ENCODE data around the gene RGS6. TPM values are rescaled to one million over a fixed set of nuclear protein-coding genes. Genes with fewer than 3 reads are reported as not detected.

RGS6 gene
- total RNA-seq, 1 donor from 2014 or later, result 5.2 TPM

GRCh38 chr14:71942904-71943694 is 10.9 kb downstream of the RGS6 start:
- Histone ChIP-seq H3K27me3 (ENCODE audit: control insufficient read depth in 3 of 3, insufficient read depth in 3 of 3, low read length in 3 of 3) (no peaks in the 10 kb centered on the region), H3K4me1 (ENCODE audit: control insufficient read depth in 3 of 3, insufficient read depth in 3 of 3, low read length in 3 of 3) (no peaks in the 10 kb centered on the region), H3K36me3 (ENCODE audit: control insufficient read depth in 3 of 3, insufficient read depth in 3 of 3, low read length in 3 of 3) (no peaks in the 10 kb centered on the region), H3K27ac (ENCODE audit: low read depth, low read length) (no peak overlapping the region), H3K9ac (ENCODE audit: low read depth in 1 of 3, low read length in 3 of 3) (no peak overlapping the region), H3K9me3 (ENCODE audit: control insufficient read depth in 3 of 3, low read length in 3 of 3) (no peaks in the 10 kb centered on the region), H3K4me3 (ENCODE audit: low read length in 3 of 3) (no peak overlapping the region)

DNA sequence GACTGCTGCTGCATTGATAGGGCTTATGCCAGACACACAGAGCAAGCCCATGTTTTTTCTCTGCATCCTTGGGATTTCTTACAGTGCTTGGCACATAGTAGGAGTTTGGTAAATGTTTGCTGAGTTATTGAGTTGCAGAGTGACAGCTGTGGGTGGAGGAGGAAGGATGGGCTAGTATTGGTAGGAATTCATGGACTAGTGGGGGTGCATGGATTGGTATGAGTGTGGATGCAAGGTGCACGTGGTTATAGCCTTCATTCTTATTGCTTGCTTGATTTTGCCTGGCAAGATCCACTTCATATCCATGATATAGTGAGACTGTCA is 11.4 kb downstream of the RGS6 start:
- no peaks in the 10 kb centered on the region for H3K36me3 ChIP-seq (ENCODE audit: control insufficient read depth in 3 of 3, insufficient read depth in 3 of 3, low read length in 3 of 3)
- no peak overlapping the region for H3K9ac ChIP-seq (ENCODE audit: low read depth in 1 of 3, low read length in 3 of 3)
- no peaks in the 10 kb centered on the region for H3K9me3 ChIP-seq (ENCODE audit: control insufficient read depth in 3 of 3, low read length in 3 of 3)
- no peaks in the 10 kb centered on the region for H3K4me1 ChIP-seq (ENCODE audit: control insufficient read depth in 3 of 3, insufficient read depth in 3 of 3, low read length in 3 of 3)
- H3K27ac ChIP-seq (ENCODE audit: low read depth, low read length), result no peak overlapping the region
- H3K4me3 ChIP-seq (ENCODE audit: low read length in 3 of 3), result no peak overlapping the region
- H3K27me3 ChIP-seq (ENCODE audit: control insufficient read depth in 3 of 3, insufficient read depth in 3 of 3, low read length in 3 of 3), result no peaks in the 10 kb centered on the region

GRCh38 chr14:71947947-71948500 is 15.8 kb downstream of the RGS6 start:
- H3K9me3 ChIP-seq (ENCODE audit: control insufficient read depth in 3 of 3, low read length in 3 of 3), result no peaks in the 10 kb centered on the region
- H3K4me3 ChIP-seq (ENCODE audit: low read length in 3 of 3), result no peak overlapping the region
- H3K4me1 ChIP-seq (ENCODE audit: control insufficient read depth in 3 of 3, insufficient read depth in 3 of 3, low read length in 3 of 3), result no peaks in the 10 kb centered on the region
- no peak overlapping the region for H3K9ac ChIP-seq (ENCODE audit: low read depth in 1 of 3, low read length in 3 of 3)
- H3K27ac ChIP-seq (ENCODE audit: low read depth, low read length), result no peak overlapping the region
- H3K36me3 ChIP-seq (ENCODE audit: control insufficient read depth in 3 of 3, insufficient read depth in 3 of 3, low read length in 3 of 3), result no peaks in the 10 kb centered on the region
- no peaks in the 10 kb centered on the region for H3K27me3 ChIP-seq (ENCODE audit: control insufficient read depth in 3 of 3, insufficient read depth in 3 of 3, low read length in 3 of 3)

DNA sequence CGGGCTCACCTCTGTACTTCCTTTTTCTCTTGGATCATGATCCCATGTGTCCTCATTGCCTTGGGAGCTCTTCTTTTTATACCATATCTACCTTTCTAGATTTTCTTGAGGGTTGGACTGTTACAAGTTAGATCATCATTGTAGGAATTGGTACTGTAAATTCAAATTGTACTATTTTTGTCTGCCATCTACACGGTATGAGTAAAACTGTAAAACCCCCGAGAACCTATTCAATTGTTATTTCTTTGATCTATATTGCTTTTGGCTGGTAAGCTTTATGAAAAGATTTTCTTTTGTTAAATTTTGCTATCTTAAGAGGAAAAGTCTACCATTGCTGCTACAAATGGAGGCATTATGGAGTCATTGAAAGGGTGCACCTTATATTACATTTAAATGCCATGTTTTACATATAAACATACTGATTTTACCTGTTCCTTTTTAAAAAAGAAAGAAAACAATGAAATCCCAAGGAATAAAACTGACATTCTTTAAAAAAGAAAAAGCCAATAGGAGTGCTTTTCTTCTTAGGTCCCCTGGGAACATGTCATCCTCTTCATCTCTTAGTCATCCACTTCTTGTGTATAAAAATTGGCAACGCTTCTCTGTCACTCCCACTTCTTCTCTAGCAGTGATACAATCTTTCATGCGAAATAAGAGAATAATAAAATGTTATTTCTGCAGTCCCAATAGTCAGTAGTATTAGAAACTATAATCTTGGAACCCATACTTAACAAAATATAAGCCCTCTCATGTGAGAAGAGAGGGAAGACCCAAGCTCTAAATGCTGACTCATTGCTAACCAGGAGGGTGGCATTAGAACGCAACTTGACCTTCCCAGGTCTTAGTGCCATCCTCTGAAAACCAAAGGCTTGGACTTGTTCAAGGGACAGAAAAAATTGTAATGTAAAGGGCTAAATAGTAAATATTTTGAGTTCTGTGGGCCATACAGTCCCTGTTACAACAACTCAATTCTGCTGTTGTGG is 20.4 kb downstream of the RGS6 start:
- Histone ChIP-seq H3K4me3 (ENCODE audit: low read length in 3 of 3) (no peak overlapping the region), H3K4me1 (ENCODE audit: control insufficient read depth in 3 of 3, insufficient read depth in 3 of 3, low read length in 3 of 3) (no peaks in the 10 kb centered on the region), H3K27ac (ENCODE audit: low read depth, low read length) (no peak overlapping the region), H3K9ac (ENCODE audit: low read depth in 1 of 3, low read length in 3 of 3) (no peak overlapping the region), H3K27me3 (ENCODE audit: control insufficient read depth in 3 of 3, insufficient read depth in 3 of 3, low read length in 3 of 3) (no peaks in the 10 kb centered on the region), H3K36me3 (ENCODE audit: control insufficient read depth in 3 of 3, insufficient read depth in 3 of 3, low read length in 3 of 3) (no peaks in the 10 kb centered on the region), H3K9me3 (ENCODE audit: control insufficient read depth in 3 of 3, low read length in 3 of 3) (peaks cover 0 to 2% (median 0%) of the 10 kb centered on the region in 3 donors)

- Histone ChIP-seq H3K9ac (ENCODE audit: low read depth in 1 of 3, low read length in 3 of 3) (no peak overlapping the region), H3K4me3 (ENCODE audit: low read length in 3 of 3) (no peak overlapping the region), H3K36me3 (ENCODE audit: control insufficient read depth in 3 of 3, insufficient read depth in 3 of 3, low read length in 3 of 3) (no peaks in the 10 kb centered on the region), H3K9me3 (ENCODE audit: control insufficient read depth in 3 of 3, low read length in 3 of 3) (peaks cover 0 to 2% (median 0%) of the 10 kb centered on the region in 3 donors), H3K4me1 (ENCODE audit: control insufficient read depth in 3 of 3, insufficient read depth in 3 of 3, low read length in 3 of 3) (no peaks in the 10 kb centered on the region), H3K27ac (ENCODE audit: low read depth, low read length) (no peak overlapping the region), H3K27me3 (ENCODE audit: control insufficient read depth in 3 of 3, insufficient read depth in 3 of 3, low read length in 3 of 3) (no peaks in the 10 kb centered on the region)
Observed at GRCh38 chr14:71956920-71957563, 24.8 kb downstream of the RGS6 start.

- Histone ChIP-seq H3K36me3 (ENCODE audit: control insufficient read depth in 3 of 3, insufficient read depth in 3 of 3, low read length in 3 of 3) (no peaks in the 10 kb centered on the region), H3K9ac (ENCODE audit: low read depth in 1 of 3, low read length in 3 of 3) (no peak overlapping the region), H3K27me3 (ENCODE audit: control insufficient read depth in 3 of 3, insufficient read depth in 3 of 3, low read length in 3 of 3) (no peaks in the 10 kb centered on the region), H3K4me1 (ENCODE audit: control insufficient read depth in 3 of 3, insufficient read depth in 3 of 3, low read length in 3 of 3) (no peaks in the 10 kb centered on the region), H3K9me3 (ENCODE audit: control insufficient read depth in 3 of 3, low read length in 3 of 3) (peaks cover 0 to 2% (median 0%) of the 10 kb centered on the region in 3 donors), H3K27ac (ENCODE audit: low read depth, low read length) (no peak overlapping the region), H3K4me3 (ENCODE audit: low read length in 3 of 3) (no peak overlapping the region)
Observed at GRCh38 chr14:71959055-71959454, 26.8 kb downstream of the RGS6 start.

DNA sequence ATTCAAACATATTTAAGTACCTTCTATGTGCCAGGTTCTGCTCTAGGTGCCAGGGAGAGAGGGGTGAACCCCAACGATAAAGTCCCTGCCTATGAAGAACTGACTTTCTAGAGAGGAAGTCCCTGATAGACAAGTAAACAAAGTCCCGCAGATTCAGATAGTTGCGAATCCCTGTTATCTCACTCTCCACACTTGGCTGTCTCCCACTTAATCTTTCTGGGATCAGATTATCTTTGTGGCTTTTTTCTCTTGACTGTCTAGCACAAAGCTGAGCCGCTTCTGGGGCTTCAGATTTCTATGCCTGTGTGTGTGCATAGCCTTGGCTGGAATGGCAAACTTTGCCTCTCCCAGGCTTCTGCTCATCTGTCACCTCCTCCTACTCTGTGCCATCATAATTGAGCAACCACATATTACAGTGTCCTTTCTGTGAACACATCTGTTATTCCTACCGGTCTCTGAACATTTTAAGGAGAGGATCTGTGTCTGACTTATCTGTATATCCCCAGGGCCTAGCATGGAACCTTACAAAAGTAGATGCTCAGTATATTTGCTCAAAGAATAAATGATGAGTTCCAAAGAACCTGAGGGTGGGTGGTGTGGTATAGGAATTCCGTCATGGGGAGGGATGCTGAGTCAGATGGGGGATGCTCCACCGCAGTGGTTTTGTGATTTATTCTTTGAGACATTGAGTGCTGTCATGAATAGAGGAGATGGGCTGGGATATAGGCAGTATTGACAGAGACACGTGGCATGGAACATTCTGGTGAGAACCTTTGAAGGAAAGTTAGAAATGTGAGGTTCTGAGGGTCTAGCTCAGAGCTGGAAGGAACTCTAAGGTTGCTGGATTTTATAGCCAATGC is 28.5 kb downstream of the RGS6 start:
- Histone ChIP-seq H3K4me1 (ENCODE audit: control insufficient read depth in 3 of 3, insufficient read depth in 3 of 3, low read length in 3 of 3) (no peaks in the 10 kb centered on the region), H3K27ac (ENCODE audit: low read depth, low read length) (no peak overlapping the region), H3K9me3 (ENCODE audit: control insufficient read depth in 3 of 3, low read length in 3 of 3) (peaks cover 0 to 2% (median 0%) of the 10 kb centered on the region in 3 donors), H3K4me3 (ENCODE audit: low read length in 3 of 3) (no peak overlapping the region), H3K36me3 (ENCODE audit: control insufficient read depth in 3 of 3, insufficient read depth in 3 of 3, low read length in 3 of 3) (no peaks in the 10 kb centered on the region), H3K9ac (ENCODE audit: low read depth in 1 of 3, low read length in 3 of 3) (no peak overlapping the region), H3K27me3 (ENCODE audit: control insufficient read depth in 3 of 3, insufficient read depth in 3 of 3, low read length in 3 of 3) (no peaks in the 10 kb centered on the region)

- Histone ChIP-seq H3K27me3 (ENCODE audit: control insufficient read depth in 3 of 3, insufficient read depth in 3 of 3, low read length in 3 of 3) (no peaks in the 10 kb centered on the region), H3K4me1 (ENCODE audit: control insufficient read depth in 3 of 3, insufficient read depth in 3 of 3, low read length in 3 of 3) (no peaks in the 10 kb centered on the region), H3K9me3 (ENCODE audit: control insufficient read depth in 3 of 3, low read length in 3 of 3) (no peaks in the 10 kb centered on the region), H3K27ac (ENCODE audit: low read depth, low read length) (no peak overlapping the region), H3K9ac (ENCODE audit: low read depth in 1 of 3, low read length in 3 of 3) (no peak overlapping the region), H3K4me3 (ENCODE audit: low read length in 3 of 3) (no peak overlapping the region), H3K36me3 (ENCODE audit: control insufficient read depth in 3 of 3, insufficient read depth in 3 of 3, low read length in 3 of 3) (no peaks in the 10 kb centered on the region)
Observed at GRCh38 chr14:71961972-71962371, 29.7 kb downstream of the RGS6 start.

- Histone ChIP-seq H3K36me3 (ENCODE audit: control insufficient read depth in 3 of 3, insufficient read depth in 3 of 3, low read length in 3 of 3) (no peaks in the 10 kb centered on the region), H3K4me3 (ENCODE audit: low read length in 3 of 3) (no peak overlapping the region), H3K9ac (ENCODE audit: low read depth in 1 of 3, low read length in 3 of 3) (no peak overlapping the region), H3K27ac (ENCODE audit: low read depth, low read length) (no peak overlapping the region), H3K9me3 (ENCODE audit: control insufficient read depth in 3 of 3, low read length in 3 of 3) (no peaks in the 10 kb centered on the region), H3K4me1 (ENCODE audit: control insufficient read depth in 3 of 3, insufficient read depth in 3 of 3, low read length in 3 of 3) (no peaks in the 10 kb centered on the region), H3K27me3 (ENCODE audit: control insufficient read depth in 3 of 3, insufficient read depth in 3 of 3, low read length in 3 of 3) (no peaks in the 10 kb centered on the region)
Observed at GRCh38 chr14:71964716-71965115, 32.5 kb downstream of the RGS6 start.

All from skeletal muscle tissue (tissue), 4 donors.